ENCODE results near the gene TYMP.

GRCh38 chr22:50531962-50532674 lies 2.3 kb upstream of the TYMP start:
- TF ChIP-seq EZH2 (optimal IDR thresholded peaks at IDR 0.05; ENCODE audit: low read depth, low read length) (no peak), CTCF (IDR thresholded peaks at IDR 0.05; ENCODE audit: low read length) (no peak), EZH2phosphoT487 (IDR thresholded peaks at IDR 0.05; ENCODE audit: low read length) (no peak)
